Stomach (tissue), 4 donors: Measurements from ENCODE around the gene AFMID.

Source experiments
- POLR2A ChIP-seq, 4 donors: fragments of 450-650 bp; IDR thresholded peaks; one replicate each; pipeline ENCODE4 v1.6.1; 2016; ENCODE audit warnings: antibody characterized with exemption in 4 of 4, control low read depth in 2 of 4, mild to moderate bottlenecking in 1 of 4, moderate library complexity in 1 of 4
- TF ChIP-seq, protein P1 (sequence below), 7 experiments: fragments of 450-650 bp in 4 of 7; fragments of 200-600 bp in 3 of 7; sonication (generic) in 3 of 7; IDR thresholded peaks; one replicate each; pipeline ENCODE4 v1.5.1; 2016 to 2019; ENCODE audit warnings: antibody characterized with exemption in 7 of 7, control low read depth in 2 of 7, mild to moderate bottlenecking in 1 of 7

- TF ChIP-seq POLR2A (IDR thresholded peaks at IDR 0.05): no peak
- TF ChIP-seq, protein P1, sequence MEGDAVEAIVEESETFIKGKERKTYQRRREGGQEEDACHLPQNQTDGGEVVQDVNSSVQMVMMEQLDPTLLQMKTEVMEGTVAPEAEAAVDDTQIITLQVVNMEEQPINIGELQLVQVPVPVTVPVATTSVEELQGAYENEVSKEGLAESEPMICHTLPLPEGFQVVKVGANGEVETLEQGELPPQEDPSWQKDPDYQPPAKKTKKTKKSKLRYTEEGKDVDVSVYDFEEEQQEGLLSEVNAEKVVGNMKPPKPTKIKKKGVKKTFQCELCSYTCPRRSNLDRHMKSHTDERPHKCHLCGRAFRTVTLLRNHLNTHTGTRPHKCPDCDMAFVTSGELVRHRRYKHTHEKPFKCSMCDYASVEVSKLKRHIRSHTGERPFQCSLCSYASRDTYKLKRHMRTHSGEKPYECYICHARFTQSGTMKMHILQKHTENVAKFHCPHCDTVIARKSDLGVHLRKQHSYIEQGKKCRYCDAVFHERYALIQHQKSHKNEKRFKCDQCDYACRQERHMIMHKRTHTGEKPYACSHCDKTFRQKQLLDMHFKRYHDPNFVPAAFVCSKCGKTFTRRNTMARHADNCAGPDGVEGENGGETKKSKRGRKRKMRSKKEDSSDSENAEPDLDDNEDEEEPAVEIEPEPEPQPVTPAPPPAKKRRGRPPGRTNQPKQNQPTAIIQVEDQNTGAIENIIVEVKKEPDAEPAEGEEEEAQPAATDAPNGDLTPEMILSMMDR (IDR thresholded peaks at IDR 0.05): no peak
Observed at GRCh38 chr17:78248051-78248914, 61.1 kb downstream of the AFMID start.
